Tongue (tissue), 2 donors: ENCODE measurements around the gene CXCL12. TPM values are rescaled to one million over a fixed set of nuclear protein-coding genes. Genes with fewer than 3 reads are reported as not detected.

Source experiments
- DNase-seq: peaks from one replicate; pipeline ENCODE4 v3.0.0-alpha.2; 2015
- total RNA-seq: library from RNA; depleted of rRNA; stranded (reverse); fragments of >200 nt; gene quantifications from one replicate; pipeline ENCODE4 v1.2.3, GENCODE V29; 2014

CXCL12 gene
- total RNA-seq, 1 donor from 2014 or later, result 121 TPM

DNA sequence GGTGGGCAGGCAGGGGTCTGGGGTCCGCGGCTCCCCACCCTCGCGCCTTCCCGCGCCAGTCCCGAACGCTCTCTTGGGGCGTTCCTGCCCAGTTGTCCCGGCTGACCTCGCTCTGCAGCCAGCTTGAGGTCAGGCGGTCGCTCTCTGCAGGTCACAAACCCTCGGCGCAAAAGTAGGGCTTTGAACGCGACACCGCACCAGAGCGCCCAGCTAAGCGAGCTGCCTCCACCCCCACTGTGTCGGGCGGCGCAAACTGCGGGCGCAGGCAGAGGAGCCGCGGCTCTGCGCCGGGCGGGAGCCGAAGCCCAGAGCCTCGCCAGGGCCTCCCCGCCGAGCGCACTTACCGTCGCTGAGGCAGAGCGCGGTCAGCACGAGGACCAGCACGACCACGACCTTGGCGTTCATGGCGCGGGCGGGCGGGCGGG is 284 bp downstream of the CXCL12 start:
- no peak for DNase-seq

DNA sequence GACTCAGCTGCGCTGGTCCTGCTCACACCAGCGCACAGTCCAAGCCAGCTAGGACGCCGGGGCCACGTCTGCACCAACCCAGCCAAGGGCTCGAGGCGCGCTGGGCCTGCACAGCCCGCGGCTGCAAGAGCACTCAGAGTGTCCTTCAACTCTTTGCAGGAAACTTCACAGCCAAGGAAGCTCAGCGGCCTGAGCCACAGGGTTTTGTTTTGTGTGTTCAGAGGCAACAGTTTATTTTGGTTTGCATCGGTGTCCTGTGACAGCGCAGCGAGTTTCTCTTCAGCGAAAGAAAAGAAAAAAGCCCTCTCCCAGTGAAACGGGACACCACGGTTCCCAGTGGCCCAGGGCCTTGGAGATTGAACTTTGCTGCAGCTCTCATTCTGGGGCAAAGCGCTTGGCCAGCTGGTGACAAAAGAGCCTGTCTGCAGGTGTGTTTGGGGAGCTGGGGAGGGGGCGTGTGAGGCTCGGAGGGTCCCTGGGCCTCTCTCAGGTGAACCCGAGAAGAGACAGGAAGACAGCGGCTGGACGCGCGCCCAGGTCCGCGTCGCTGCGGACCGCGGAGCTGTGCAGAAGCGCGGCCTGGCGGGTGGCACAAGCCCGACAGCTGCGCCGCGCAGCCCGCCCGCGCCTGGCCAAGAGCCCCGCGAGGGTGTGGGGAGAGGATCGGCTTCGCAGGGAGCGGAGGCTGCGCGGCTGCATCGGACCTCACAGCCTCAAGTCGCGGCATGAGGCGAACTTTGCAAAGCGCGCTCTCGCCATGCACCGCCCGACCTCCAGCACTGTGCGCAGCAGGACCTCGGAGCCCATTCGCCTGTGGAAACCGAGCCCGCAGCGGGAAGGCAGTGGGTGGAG is 922 bp downstream of the CXCL12 start:
- DNase-seq, result peak; percentile 78

DNA sequence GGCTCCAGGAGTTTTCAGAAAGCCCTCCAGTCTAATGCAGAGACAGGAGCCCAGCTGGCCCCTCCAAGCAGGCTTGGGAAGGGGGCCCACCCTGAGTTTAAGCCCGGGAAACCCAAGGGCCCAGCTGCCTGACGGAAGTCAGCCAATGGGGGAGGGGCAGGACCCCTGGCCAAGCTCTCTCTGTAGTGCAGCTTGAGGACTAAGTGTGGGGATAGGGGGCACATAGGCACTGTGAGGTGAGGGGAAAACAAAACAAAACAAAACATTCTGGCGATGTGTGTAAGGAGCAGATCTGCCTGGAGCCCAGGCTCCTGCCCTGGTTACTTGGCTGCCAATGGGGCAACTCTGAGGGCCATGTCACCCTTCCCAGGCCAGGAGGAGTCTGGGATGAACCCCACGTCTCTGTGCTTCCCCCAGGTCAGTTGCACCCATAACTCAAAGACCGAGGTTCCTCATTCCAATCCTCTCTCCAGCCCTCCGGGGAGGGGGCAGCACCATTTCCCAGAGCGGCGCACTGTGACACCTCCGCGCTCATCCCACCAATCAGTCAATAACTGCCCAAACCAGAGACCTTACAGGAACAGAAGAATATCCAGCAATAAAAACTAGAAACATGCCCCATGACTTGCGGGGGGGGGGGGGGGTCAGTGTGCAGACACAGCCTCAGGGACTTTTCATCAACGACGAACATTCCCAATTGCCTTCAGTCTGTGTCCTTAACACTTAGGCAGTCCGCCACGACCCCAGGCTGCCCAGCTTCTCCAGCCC is 1.7 kb downstream of the CXCL12 start:
- DNase-seq, result peak; percentile 47

DNA sequence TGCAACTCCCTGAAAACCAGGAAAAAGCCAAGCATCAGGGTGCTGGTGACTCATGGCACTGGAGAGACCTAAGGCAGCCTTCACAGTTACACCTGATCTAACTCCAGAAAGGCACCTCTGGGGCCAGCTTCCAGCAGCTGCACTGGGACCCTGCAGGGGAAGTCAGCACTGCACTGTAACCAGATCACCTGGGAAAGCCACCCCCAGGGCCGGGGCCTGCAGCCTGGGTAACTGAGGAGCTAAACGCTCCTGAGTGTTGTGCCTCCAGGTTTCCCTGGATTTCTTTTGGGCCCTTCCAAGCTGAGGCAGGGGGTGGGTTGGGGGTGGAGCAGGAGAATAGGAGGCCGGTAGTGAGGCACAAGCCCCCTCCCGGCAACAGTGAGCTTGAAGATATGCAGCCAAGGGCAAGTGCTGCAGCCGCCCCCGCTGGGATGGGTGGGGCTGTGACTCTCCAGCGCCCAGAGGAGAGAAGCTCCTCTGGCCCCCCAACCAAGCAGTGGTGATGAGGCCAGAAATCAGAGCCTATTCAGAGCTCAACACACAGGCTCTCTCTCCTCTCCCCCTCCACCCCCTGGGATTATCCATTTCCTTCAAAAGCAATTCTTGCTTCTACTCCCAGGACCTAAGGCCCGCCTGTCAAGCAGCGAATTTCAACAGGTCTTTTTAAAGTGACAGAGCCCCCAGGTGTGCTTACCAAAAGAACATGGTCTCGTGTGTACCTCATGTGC is 2.6 kb downstream of the CXCL12 start:
- DNase-seq, result peak; percentile 59

DNA sequence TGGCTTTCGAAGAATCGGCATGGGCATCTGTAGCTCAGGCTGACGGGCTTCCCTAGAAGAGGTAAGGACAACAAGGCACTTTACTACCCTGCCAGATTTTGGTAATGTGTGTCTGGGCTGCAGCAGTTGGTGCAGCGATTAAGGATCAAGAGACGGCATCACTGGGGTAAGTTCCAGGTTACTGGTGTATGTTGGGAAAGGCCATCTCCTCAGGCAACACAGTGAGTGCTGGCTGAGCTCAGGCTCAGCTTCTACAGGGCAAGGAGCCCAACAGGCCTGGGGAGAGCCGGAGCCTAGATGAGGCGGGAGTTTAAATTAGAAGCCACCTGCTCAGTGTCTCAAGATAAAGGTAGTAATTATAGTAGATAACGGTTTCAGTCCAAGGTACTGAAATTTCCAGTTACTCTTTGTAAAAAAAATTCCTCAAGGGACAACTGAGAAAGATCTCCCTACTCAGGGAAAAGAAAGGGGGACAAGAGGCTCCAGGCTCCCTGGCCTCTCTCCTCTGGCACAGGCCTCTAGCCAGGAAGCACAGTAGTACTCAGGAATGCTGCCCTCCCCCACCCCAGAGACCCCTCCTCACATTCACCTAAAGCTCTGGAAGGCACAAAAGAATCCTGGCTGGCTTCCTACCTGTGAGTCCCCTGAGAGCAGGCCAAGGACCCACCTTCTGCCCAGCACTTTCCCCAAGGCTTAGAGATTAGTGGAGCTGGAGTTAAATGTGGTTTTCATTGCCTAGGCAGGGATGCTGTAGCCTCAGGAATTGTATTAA is 3.9 kb downstream of the CXCL12 start:
- DNase-seq, result no peak

DNA sequence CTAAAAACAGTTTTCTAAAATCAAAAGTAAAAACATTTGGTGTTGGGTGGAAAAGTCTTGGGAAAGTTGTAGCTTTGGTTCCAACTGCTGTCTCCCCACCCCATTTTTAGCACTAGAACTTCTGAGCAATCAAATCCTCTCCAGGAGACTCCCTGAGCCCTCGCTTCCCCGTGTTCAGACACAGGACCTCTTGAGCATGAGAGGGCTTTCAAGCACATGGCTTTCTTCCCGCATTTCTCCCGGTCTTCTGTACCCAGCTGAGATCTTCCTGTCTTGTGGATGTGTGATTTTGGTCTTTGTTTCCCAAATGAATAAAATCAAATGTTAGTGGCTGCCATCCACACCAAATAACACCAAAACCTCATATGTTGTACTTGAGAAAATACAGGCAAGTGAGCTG is 5.0 kb downstream of the CXCL12 start:
- DNase-seq, result no peak

DNA sequence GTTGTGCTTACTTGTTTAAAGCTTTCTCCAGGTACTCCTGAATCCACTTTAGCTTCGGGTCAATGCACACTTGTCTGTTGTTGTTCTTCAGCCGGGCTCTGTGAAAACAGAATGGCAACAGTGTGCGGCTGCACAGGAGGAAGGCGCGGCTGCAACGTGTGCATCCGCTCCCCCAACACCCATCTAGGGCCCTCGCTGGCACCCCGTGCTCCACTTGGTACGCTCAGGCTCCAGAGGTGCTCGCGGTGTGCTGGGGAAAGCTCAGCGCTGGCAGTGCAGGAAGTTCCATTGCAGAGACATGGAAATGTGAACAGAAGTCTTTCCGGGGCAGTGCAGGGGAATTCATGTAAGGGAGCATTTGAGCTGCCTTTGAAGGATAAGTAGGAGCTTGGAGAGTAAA is 6.3 kb downstream of the CXCL12 start:
- no peak for DNase-seq

DNA sequence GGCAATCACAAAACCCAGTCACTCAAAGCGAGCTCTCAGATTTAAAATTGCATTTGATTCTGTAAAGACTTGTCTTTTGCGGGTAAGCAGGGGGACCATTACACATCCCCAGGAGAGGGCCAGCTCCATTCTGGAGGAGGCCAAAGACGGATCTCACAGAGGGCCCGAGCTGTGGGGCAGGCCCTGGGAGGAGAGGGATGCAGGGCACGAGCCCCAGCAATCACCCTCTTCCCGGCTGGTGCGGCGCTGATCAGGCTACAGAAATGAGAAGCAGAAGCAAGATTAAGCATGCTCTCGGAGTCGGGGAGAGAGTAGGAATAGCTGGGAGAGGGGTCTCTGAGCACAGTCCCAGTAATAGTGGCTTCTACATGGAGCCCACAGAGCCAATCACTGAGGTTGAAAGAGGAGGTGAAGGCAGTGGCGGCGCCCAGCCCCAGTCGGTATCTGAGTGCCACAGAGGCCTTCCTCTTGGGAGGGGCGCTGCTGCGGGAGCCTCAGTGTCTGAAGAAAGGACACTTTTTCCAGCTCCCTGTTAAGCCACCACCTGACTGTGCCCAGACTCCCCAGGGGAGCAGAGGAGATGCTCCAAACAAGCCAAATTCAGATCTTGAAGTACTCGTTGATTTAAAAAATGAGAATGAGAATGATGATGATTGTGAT is 7.1 kb downstream of the CXCL12 start:
- no peak for DNase-seq

DNA sequence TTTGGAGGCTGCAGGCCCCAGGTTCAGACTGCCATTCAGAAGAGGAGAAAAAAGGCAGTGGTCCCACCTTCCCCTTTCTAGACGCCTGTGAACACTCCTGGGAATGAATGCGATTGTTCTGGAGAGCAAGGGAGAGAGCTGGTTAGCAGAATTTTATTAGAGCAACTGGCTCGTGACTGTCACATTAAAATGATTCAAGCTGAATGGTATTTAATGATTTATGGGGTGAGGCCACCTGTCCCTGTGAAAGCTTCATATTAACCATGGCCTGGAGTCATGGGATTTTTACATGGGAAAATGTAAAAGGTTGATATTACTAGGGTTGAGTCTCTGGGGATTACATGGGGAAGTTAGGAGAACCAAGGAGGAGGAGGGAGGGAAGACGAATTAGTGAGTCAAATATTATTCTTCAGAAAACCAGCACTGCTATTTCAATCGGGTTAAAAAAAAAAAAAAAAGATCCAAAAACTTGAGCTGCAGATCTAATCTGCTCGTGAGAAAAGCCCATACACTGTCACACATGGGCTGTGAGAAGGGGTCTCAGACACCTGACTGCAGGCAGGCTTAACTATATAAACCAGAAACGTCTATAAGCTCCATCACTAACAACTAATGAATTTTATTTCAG is 8.3 kb downstream of the CXCL12 start:
- peak; percentile 18 for DNase-seq

DNA sequence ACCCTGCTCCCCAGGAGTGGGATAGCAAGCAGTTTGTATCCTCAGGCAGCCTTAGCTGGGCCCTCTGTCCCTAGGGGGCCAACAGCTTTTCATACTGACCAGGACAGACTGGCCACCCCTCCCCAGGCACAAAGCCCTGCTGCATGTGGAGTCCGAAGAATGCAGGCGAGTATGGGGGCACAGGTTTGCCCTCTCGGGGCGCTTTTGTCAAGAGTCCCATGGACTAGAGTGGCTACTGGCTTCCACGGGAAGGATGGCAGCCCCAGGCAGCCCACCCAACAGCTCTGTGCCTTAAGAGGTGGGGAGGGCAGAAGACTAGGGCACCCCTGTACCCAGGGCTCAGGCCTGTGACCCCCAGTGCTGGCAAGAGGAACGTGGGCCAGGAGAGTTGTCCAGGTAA is 10.7 kb downstream of the CXCL12 start:
- no peak for DNase-seq

DNA sequence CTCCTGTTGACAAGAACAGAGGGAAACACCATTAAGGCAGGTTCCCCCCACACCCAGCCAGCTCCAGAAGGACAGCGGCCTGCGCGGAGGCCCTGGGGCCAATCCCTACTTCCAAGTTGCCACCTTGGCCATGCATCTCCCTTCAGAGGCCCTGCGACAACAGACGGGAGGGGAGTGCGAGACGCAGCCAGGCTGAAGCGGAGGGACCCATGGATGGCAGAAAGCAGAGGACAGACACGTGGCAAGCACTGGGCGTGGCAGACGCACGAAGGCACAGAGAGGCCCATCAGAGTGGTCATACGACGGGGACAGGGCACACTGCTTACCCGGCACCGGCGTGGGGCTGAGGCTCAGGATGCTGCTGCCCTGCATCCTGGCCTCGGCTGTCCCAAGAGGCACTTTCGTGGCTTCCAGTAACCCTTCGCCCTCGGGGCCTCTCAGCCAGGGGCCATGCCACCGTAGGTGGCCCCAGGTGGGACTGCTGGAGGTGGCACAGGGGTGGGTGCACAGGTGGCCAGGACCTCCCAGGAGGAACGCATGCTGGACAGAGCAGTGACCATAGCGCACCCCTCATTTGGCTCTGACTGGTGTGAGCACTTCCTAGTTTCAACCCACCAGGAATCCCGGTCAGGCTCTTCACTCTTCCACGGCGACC is 11.4 kb downstream of the CXCL12 start:
- no peak for DNase-seq

DNA sequence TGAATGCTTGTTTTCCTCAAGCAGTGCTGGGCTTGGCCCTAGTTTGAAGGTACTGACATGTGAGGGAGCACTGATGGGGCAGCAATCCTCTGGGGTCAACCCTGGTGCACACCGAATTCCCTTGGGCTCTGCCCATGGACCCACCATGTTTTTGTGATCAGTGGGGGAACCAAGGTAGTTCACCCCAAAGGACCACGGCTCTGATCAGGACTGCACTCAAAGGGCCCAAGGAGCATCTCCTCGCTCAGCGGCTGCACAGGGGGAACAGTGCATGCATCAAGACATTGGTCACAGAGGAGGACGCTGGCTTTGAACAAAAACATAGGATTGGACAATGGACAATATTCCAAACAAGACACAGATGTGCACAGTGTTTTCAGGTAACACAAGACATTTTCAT is 12.7 kb downstream of the CXCL12 start:
- DNase-seq, result no peak

DNA sequence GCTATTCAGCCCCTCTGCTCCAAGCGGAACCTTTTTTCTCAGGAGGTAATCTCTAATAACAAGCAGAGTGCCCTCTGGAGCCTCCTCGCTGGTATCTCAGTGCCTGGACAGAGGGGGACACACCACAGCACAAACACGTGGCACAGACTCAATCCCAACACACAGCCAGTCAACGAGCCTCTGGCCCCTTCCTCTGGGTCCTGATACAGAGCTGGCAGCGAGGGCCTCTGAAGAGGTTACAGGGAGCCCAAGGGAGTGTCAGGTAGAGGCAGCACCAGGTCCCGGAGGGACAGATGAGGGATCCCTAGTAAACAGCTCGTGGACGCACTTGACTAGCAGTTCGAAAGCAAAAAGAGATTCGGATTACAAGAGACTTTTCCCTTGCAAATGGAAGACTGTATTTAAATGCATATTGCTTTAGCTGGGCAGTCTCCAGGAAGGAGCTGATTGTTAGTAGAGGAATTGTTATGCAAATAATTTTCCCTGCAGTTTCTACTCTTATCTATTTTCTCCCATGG is 14.1 kb downstream of the CXCL12 start:
- DNase-seq, result no peak

DNA sequence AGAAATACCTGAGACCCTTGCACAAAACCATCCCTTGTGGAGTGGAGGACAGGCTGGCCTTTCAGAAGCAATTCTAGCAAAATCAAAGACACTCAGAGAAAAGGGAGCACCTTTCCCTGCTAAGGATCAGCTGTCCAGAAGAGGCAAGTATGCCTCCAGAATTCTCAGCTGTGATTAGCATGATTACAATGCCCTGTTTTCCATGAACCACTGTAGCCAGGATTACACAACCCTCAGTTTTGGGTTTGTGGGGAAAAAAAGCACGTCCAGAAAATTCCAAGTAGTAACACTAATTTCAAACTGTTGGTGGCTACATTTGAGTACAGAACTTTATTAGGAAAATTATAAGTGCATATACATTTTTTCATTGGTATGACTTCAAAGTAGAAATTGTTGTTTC is 15.0 kb downstream of the CXCL12 start:
- no peak for DNase-seq

DNA sequence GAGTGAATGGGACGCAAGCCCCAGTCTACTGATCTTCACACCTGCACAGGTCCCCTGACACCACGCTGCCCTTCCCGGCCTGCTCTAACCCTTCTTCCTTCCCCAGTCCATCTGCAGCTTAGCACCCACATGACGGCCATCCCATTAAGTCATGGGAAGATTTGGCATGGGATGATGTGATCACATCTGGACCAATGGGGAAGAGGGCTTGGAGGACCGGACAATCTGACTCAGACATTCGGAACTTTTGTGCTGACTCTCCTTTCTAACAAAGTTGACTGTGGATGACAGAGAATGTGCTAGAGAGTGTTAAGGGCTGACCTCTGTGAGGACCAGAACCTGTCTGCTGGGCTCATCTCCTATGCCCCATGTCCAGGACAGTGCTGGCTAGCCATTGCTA is 15.6 kb downstream of the CXCL12 start:
- DNase-seq, result no peak

DNA sequence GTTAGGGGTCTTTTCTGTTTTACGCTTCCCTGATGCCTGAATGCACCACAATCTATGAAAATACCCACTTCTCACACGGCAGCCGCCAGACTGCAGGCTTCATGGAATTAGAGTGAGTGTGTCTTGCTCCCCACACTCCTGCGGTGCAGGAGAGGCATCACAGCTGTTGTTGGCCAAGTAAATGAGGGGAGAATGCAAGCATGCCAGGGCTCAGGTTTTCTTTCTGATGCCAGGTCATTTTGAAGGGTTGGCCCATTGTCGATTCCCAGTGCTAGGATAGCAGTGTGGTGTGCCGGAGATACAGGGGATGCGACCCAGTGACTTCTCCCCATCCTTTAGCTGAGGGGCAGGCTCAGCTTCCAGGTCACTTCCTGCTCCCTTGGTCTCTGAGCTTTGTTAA is 16.3 kb downstream of the CXCL12 start:
- no peak for DNase-seq

DNA sequence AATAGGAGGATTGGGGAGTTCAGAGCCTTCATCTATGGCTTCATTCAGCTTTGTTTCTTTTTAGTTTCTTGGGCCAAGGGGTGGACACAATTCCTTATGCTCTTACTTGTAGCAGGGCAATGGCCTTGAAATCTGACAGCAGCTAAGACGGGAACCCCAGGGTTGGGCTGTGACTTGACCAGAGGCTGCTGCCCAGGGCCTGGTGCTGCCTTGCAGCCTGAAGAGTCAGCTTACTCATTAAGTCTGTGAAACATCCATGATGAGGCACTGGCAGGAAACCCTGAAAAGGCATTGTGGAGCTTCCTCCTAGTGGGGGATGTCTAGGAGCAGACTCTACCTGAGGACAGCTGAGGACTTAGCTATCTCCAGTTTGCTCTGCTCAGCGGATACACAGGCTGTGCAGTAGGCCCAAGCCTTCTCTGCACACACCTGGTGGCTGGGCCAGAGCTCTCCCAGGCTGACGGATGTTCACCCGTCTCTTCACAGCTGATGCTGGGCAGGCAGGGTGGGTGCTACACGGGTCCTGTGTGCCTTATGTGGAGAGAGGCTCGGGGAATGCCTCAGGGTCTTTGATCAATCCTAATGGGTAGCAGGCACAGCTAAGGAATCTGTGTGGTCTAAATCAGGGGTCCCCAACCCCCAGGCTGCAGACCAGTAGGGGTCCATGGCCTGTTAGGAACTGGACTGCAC is 17.8 kb downstream of the CXCL12 start:
- no peak for DNase-seq

DNA sequence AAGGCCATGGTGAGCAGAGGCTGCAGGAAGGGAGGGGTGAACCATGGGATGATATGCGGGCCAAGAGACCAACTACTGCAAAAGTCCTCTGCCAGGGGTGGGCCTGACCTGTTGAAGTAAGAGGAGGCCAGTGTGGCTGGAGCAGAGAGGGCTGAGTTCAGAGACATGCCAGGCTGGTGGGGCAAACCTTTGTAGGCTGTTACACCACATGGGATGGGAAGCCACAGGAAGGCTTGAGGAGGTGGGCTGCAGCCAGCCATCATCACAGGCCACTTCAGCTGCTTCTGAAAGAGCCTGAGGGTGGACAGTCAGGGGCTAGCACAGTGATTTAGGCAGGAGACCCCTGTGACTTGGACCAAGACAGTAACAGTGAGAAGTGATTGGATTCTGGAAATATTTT is 20.3 kb downstream of the CXCL12 start:
- DNase-seq, result no peak

DNA sequence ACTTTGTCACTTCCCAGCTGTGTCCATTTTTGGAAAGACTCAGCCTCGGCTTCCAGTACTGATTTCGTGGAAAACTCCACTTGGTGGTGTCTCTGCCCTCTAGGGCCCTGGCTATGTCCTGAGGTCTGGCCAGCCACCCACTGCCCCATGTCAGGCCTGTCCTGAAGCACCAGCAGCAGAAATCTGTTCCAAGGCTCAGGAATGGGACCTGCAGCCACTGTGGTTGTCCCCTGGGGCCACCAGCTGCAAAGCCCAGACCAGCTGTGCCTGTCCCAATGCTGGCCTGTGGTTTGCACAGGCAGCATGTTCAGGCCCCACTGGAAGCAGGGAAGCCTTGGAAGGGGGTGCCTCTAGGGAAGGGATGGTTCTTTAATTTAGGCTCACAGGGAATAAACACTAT is 21.2 kb downstream of the CXCL12 start:
- no peak for DNase-seq
